ENCODE measurements around the gene DLX4.

DLX4 gene

DNA sequence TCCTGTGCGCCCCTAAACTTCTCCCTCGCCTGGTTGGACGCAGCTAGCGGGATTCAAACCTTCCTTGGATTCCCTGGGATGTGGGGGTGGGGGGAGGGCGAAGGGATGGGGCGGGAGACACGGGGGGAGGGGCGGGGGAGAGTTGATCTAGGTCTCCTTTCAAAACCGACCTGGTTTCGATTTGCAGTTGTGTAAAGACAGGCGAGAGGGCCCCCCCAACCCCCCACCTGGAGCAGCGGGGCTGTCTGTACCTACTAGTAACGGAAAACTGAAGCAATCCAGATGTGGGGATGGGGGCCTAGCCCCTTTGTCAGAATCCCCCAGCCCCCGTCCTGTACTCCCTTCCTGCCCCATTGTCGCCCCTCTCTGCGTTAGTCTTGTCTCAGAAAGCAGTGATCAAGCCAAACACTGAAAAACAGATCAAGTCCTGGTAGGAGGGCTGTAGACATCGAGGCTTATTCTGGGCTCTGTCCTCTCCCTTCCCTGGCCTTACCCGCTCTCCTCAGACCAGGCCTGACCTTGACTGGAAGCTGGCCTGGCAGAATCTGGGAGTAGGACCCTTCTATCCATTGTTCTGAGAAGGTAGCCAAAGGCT is 902 bp downstream of the DLX4 start:
- peaks cover 13% of the 10 kb centered on the region for H3K4me1 ChIP-seq (ENCODE audit: low read depth, poor library complexity, severe bottlenecking)
- H3K27me3 ChIP-seq (ENCODE audit: insufficient read depth, low read depth), result peaks cover 99% of the 10 kb centered on the region
- H3K36me3 ChIP-seq (ENCODE audit: insufficient read depth), result no peaks in the 10 kb centered on the region
- H3K9ac ChIP-seq, result no peak overlapping the region
- peak overlapping the region; percentile 99; the same call in 1 of the 2 replicates for H3K4me2 ChIP-seq
- TF ChIP-seq, protein P1, sequence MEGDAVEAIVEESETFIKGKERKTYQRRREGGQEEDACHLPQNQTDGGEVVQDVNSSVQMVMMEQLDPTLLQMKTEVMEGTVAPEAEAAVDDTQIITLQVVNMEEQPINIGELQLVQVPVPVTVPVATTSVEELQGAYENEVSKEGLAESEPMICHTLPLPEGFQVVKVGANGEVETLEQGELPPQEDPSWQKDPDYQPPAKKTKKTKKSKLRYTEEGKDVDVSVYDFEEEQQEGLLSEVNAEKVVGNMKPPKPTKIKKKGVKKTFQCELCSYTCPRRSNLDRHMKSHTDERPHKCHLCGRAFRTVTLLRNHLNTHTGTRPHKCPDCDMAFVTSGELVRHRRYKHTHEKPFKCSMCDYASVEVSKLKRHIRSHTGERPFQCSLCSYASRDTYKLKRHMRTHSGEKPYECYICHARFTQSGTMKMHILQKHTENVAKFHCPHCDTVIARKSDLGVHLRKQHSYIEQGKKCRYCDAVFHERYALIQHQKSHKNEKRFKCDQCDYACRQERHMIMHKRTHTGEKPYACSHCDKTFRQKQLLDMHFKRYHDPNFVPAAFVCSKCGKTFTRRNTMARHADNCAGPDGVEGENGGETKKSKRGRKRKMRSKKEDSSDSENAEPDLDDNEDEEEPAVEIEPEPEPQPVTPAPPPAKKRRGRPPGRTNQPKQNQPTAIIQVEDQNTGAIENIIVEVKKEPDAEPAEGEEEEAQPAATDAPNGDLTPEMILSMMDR (conservative IDR thresholded peaks at IDR 0.05; ENCODE audit: low read depth, low read length), result no peak
- H4K20me1 ChIP-seq (ENCODE audit: insufficient read depth), result no peaks in the 10 kb centered on the region
- H3K79me2 ChIP-seq (ENCODE audit: insufficient read depth, low read depth), result no peaks in the 10 kb centered on the region
- H3K4me3 ChIP-seq (IDR thresholded peaks at IDR 0.05; ENCODE audit: insufficient read depth, low read depth, low read length), result no peak overlapping the region
- H3K27ac ChIP-seq, result no peak overlapping the region
- no peak overlapping the region for H2AFZ ChIP-seq (ENCODE audit: low read depth)

- Histone ChIP-seq H3K4me1 (ENCODE audit: low read depth, poor library complexity, severe bottlenecking) (peaks cover 13% of the 10 kb centered on the region), H2AFZ (ENCODE audit: low read depth) (no peak overlapping the region), H3K27me3 (ENCODE audit: insufficient read depth, low read depth) (peaks cover 99% of the 10 kb centered on the region), H3K27ac (no peak overlapping the region), H4K20me1 (ENCODE audit: insufficient read depth) (no peaks in the 10 kb centered on the region), H3K9ac (no peak overlapping the region), H3K79me2 (ENCODE audit: insufficient read depth, low read depth) (no peaks in the 10 kb centered on the region), H3K4me2 (no peak overlapping the region), H3K36me3 (ENCODE audit: insufficient read depth) (no peaks in the 10 kb centered on the region), H3K4me3 (IDR thresholded peaks at IDR 0.05; ENCODE audit: insufficient read depth, low read depth, low read length) (no peak overlapping the region)
- TF ChIP-seq, protein P1 (conservative IDR thresholded peaks at IDR 0.05; ENCODE audit: low read depth, low read length), result no peak
Observed at GRCh38 chr17:49970498-49970897, 1.5 kb downstream of the DLX4 start.

DNA sequence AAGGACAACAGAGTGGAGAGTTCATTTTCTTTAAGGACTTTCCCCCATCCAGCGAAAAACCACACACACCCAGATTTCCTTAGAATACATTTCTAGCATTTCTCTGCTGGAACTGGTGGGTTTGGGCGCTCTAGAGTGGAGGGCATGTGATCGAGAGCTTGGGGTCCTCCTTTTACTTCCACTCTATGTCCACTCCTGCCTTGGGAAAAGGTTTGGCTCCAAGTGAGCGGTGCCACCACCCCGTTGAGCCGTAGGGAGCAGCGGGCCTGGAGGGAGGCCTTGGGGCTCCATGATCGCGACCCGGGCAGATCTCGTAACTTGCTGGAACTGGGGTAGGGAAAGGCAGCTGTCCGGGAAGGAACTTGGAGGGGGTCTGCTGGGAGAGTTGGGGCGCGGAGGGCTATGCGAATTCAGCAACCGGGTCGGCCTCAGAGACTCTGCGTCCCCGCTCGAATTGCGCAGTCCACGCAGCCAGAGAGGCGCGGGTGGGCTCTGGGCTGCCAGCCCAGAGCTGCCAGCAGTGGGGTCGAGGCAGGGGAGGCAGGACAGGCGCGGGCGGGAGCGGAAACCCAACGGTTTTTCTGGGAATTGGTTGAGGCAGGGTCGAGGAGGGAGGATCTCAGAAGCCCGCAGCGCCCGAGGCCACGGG is 2.3 kb downstream of the DLX4 start:
- no peak overlapping the region for H3K4me2 ChIP-seq
- H2AFZ ChIP-seq (ENCODE audit: low read depth), result no peak overlapping the region
- H4K20me1 ChIP-seq (ENCODE audit: insufficient read depth), result no peaks in the 10 kb centered on the region
- no peak overlapping the region for H3K9ac ChIP-seq
- H3K79me2 ChIP-seq (ENCODE audit: insufficient read depth, low read depth), result no peaks in the 10 kb centered on the region
- H3K27ac ChIP-seq, result no peak overlapping the region
- peaks cover 13% of the 10 kb centered on the region for H3K4me1 ChIP-seq (ENCODE audit: low read depth, poor library complexity, severe bottlenecking)
- H3K27me3 ChIP-seq (ENCODE audit: insufficient read depth, low read depth), result peaks cover 99% of the 10 kb centered on the region
- H3K36me3 ChIP-seq (ENCODE audit: insufficient read depth), result no peaks in the 10 kb centered on the region
- TF ChIP-seq, protein P1 (conservative IDR thresholded peaks at IDR 0.05; ENCODE audit: low read depth, low read length), result no peak
- no peak overlapping the region for H3K4me3 ChIP-seq (IDR thresholded peaks at IDR 0.05; ENCODE audit: insufficient read depth, low read depth, low read length)

GRCh38 chr17:49971848-49972485 is 3.0 kb downstream of the DLX4 start:
- Histone ChIP-seq H3K4me3 (IDR thresholded peaks at IDR 0.05; ENCODE audit: insufficient read depth, low read depth, low read length) (no peak overlapping the region), H4K20me1 (ENCODE audit: insufficient read depth) (no peaks in the 10 kb centered on the region), H3K36me3 (ENCODE audit: insufficient read depth) (no peaks in the 10 kb centered on the region), H3K79me2 (ENCODE audit: insufficient read depth, low read depth) (no peaks in the 10 kb centered on the region), H3K9ac (no peak overlapping the region), H3K27me3 (ENCODE audit: insufficient read depth, low read depth) (peaks cover 99% of the 10 kb centered on the region), H3K4me1 (ENCODE audit: low read depth, poor library complexity, severe bottlenecking) (peaks cover 13% of the 10 kb centered on the region), H2AFZ (ENCODE audit: low read depth) (no peak overlapping the region), H3K4me2 (no peak overlapping the region), H3K27ac (no peak overlapping the region)
- TF ChIP-seq, protein P1 (conservative IDR thresholded peaks at IDR 0.05; ENCODE audit: low read depth, low read length), result no peak

Data from KMS-11 (cell line).